Measurements from ENCODE around the gene FTH1.
A peak's percentile ranks its signal among the peaks of the same experiment; 100 is the strongest.
"Not testable (repeated sequence)": the region's sequence is repeated elsewhere in the genome, so short reads cannot be mapped to it uniquely, and the experiment has no call there.

Gene FTH1

DNA sequence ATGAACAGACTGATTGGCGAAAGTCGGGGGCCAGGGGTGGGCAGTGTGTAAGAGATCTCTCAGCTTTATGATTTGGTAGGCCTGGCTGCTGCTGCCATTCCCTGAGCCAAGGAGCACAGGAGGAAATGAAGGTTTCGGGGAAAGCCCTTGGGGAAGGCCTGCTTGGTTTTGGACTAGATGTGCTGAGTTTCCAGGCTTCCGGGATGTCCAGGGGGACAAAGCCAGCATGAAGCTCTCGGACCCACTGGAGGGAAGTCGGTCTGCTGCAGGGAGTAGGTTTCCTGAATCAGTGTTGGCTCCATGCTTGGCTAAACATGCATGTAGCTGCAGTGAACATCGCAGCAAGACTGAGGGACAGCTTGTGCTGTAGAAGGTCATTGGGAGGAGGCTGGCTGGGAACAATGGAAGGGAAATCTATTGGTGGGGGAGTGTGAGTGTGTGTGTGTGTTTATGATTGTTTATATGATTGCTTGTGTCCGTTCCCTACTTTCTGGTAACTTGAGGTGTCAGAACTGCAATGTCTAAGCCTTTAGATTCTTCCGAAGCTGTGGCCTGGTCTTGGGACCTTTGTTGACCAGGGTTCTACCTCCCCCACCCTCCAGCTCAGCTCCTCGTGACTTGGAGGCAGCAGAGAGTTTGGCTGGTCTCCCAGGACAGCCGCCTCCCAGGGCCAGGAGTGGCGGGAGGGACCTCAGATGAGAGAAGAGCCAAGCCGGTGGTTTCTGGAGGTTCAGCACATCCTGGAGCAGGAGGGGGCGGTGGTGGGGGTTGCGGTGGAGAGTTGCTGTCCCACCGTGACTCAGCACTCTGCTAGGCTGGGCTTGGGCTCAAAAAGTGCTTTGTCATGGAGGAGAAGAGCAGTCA is 4.0 kb upstream of the FTH1 start:
- H3K27ac ChIP-seq = peak overlapping the region; percentile 69
- TF ChIP-seq, protein P1, sequence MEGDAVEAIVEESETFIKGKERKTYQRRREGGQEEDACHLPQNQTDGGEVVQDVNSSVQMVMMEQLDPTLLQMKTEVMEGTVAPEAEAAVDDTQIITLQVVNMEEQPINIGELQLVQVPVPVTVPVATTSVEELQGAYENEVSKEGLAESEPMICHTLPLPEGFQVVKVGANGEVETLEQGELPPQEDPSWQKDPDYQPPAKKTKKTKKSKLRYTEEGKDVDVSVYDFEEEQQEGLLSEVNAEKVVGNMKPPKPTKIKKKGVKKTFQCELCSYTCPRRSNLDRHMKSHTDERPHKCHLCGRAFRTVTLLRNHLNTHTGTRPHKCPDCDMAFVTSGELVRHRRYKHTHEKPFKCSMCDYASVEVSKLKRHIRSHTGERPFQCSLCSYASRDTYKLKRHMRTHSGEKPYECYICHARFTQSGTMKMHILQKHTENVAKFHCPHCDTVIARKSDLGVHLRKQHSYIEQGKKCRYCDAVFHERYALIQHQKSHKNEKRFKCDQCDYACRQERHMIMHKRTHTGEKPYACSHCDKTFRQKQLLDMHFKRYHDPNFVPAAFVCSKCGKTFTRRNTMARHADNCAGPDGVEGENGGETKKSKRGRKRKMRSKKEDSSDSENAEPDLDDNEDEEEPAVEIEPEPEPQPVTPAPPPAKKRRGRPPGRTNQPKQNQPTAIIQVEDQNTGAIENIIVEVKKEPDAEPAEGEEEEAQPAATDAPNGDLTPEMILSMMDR (conservative IDR thresholded peaks at IDR 0.05) = no peak

DNA sequence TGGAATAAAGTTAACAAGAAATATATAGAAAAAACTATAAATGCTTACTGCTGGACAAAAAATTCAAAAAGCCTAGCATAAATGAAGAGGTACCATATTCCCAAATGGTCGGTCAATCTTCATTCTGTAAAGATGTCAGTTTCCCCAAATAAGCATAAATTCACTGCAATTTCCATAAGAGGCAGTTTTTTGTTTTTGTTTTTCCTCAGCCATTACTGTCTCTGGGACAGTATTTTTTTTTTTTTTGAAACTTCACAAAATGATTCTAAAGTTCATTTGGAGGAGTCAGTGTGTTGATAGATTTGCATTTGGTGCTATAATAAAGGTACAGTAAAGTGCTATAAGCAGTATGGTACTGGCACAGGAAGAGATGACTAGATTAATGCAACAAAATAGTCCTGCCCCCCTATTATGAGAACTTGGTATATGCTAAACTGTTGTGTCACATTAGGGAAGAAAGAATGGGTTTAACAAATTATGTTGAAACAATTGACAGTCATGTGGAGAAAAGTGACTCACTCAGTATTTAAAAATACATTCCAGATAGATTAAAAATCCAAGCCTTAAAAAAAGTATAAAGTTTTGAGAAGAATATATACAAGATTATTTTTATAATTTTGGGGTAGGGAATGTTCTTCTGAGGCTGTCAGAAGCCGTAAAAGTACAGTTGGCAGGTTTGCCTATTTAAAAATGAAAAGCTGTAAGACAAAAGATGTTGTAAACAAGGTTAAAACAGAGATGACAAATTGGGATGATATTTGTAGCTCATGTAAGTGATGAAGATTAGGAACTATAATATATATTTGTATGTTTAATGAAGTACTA is 2.6 kb upstream of the FTH1 start:
- no peak overlapping the region for H3K27ac ChIP-seq
- TF ChIP-seq, protein P1 (conservative IDR thresholded peaks at IDR 0.05) = no peak

DNA sequence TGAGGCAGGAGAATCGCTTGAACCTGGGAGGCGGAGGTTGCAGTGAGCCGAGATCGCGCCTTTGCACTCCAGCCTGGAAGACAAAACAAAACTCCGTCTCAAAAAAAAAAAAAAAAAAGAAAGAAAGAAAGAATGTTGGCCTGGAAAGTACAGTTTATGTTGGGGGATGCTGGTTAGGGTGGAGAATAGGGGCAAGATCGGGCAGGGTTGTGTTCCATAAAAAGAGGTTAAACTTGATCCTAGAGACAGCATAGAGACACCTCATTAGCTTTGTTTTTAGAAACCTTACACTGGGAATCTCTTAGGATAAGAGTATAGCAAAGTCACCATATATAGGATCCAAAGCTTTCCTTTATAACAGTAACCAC is 1.9 kb upstream of the FTH1 start:
- no peak overlapping the region for H3K27ac ChIP-seq
- TF ChIP-seq, protein P1 (conservative IDR thresholded peaks at IDR 0.05) = no peak

DNA sequence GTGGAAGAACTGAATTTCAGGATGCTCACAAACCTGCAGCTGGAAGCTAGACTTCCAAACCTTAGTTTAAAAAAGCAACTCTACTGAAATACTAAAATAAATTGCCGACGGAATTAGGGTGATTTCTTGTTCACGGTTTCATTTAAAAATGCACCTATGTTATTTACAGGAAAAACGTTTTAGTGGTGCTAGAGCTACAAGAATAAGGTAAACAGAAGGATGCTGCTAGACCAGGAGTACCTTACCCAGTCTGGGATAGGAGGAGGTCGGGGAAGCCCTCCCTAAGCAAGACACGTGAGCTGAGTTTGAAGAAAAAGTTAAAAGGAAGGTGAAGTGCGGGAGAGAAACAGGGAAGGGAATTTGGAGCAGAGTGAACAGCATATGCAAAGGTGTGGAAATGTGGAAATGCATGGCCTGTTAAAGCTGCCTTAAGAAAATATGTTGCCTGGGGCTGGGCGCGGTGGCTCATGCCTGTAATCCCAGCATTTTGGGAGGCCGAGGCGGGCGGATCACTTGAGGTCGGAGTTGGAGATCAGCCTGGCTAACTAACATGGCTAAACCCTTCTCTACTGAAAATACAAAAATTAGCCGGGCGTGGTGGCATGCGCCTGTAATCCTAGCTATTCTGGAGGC is 1.4 kb upstream of the FTH1 start:
- peak overlapping the region; percentile 95; the same call in 1 of the 2 replicates for H3K27ac ChIP-seq
- TF ChIP-seq, protein P1 (conservative IDR thresholded peaks at IDR 0.05) = no peak

DNA sequence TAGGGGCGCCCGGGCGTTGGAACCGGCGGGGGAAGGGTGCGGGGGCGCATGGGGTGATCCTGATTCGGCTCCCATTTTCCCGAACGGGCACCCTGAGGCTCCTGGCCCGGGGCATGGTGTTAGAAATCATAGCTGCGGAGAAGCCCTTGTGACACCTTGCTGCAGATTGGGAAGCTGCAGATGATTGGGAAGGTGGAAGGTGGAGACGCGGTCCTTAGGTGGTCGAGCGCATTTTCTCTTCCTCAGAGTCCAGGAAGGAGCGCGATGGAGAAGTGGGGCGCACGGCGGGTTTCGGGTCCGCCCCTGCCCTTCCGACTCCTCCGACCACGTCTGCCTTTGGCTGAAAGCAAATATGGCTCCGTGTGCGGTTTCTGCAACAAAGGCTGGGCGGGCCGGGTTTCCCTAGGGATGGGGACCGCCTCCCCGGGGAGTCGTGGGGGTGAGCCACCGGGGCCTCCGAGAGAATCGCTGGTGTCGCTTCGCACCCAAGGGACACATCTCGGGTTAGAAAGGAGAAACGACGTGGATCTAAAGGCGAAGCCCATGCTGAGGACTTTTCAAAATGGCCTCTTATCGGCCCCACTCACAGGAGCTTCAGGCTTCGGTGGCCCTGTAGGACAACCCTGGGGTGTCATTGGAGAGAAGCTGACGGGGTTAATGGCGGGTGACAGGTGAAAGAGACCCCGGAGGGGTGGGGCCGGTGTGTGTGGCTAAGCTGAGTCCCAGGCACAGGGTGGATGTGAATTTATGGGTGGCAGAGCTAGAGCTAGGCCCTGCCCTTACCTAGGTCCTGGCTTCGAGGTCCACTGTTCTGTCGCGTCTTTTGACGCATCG is 707 bp upstream of the FTH1 start:
- peak overlapping the region; percentile 95 for H3K27ac ChIP-seq
- TF ChIP-seq, protein P1 (conservative IDR thresholded peaks at IDR 0.05) = no peak

DNA sequence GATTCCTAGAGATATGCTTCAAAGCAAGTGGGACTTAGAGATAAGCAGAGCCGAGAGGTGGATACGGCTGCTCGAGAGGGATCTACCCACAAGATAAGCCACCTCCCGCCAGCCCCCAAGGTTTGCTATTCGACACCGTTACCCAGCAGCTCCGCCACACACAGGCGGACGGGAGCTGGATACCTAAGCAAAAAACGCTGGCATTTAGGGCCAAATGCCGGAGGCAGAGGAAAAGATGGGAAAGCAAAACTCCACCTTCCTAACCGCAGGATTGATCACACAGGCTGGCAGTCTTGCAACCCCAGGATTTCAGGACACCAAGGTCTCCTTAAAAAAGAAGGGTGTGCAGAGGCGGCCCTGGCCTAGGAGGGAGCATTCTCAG is 709 bp downstream of the FTH1 start:
- H3K27ac ChIP-seq = peak overlapping the region; percentile 95
- TF ChIP-seq, protein P1 (conservative IDR thresholded peaks at IDR 0.05) = no peak

DNA sequence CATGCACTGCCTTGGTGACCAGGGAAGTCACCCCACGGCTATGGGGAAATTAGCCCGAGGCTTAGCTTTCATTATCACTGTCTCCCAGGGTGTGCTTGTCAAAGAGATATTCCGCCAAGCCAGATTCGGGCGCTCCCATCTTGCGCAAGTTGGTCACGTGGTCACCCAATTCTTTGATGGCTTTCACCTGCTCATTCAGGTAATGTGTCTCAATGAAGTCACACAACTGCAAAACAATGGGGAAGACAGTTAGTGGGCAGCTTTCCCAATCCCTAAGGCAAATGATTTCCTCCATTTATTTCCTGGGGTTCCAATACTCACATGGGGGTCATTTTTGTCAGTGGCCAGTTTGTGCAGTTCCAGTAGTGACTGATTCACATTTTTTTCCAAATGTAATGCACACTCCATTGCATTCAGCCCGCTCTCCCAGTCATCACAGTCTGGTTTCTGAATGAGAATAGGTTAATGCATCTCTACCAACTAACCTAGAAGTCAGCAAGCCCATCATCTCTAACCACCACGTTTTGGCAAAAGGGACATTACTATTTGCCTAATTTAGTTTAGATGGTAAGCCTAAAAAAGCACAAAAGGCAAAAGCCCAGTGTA is 2.7 kb downstream of the FTH1 start:
- H3K27ac ChIP-seq = not testable (repeated sequence)

All from VCaP (cell line).